Fibroblast of the aortic adventitia (primary cell): ENCODE measurements around the gene IL11RA. TPM values are rescaled to one million over a fixed set of nuclear protein-coding genes. Genes with fewer than 3 reads are reported as not detected.
A peak's percentile ranks its signal among the peaks of the same experiment; 100 is the strongest.
"Not testable (repeated sequence)": the region's sequence is repeated elsewhere in the genome, so short reads cannot be mapped to it uniquely, and the experiment has no call there.

ENCODE experiments used
- DNase-seq: peaks from one replicate; pipeline ENCODE4 v3.0.0-alpha.2; 2010; ENCODE audit warnings: low read depth
- H3K4me3 ChIP-seq: 2 replicates; pipeline ENCODE4 v1.5.1; 2011; ENCODE audit warnings: low read depth, mild to moderate bottlenecking, control low read depth, low read length, moderate library complexity
- CTCF ChIP-seq: IDR thresholded peaks from 2 replicates; pipeline ENCODE4 v1.5.1; 2011; ENCODE audit warnings: mild to moderate bottlenecking, low read length, control low read depth, inconsistent platforms; ENCODE audit not compliant: insufficient read depth
- total RNA-seq: library from RNA; depleted of rRNA; stranded (reverse); fragments of >200 nt; gene quantifications from 2 replicates; pipeline ENCODE4 v1.2.3, GENCODE V29; 2012; ENCODE audit warnings: low replicate concordance

Gene IL11RA
- total RNA-seq, 1 donor = 23.8 TPM

GRCh38 chr9:34637356-34638137, 14.4 kb upstream of the IL11RA start, which contains the start of gene SIGMAR1:
TSS of gene SIGMAR1 (minus strand) at chr9:34637787. CDS start at chr9:34637697, 90 bp downstream.
- H3K4me3 ChIP-seq = peak within 1 kb of the TSS; percentile 81
- peak; percentile 90 for DNase-seq
- TF ChIP-seq CTCF = peak; percentile 2

GRCh38 chr9:34638138-34638445, 13.9 kb upstream of the IL11RA start:
- peak overlapping the region; percentile 81 for H3K4me3 ChIP-seq
- no peak for TF ChIP-seq CTCF
- DNase-seq = no peak

- not testable (repeated sequence) for H3K4me3 ChIP-seq, DNase-seq
These were observed 12.7 kb upstream of the IL11RA start for GRCh38 chr9:34639322-34639721.

- TF ChIP-seq CTCF = no peak
- DNase-seq = peak; percentile 15
- H3K4me3 ChIP-seq = no peak overlapping the region
These were observed 9.3 kb upstream of the IL11RA start for GRCh38 chr9:34642679-34643078.

GRCh38 chr9:34644766-34645314, 7.1 kb upstream of the IL11RA start:
- DNase-seq = no peak
- no peak for TF ChIP-seq CTCF
- H3K4me3 ChIP-seq = no peak overlapping the region

- H3K4me3 ChIP-seq = peak within 1 kb of the TSS; percentile 82
- TF ChIP-seq CTCF = peak; percentile 59
- DNase-seq = peak; percentile 79
These were observed 5.5 kb upstream of the IL11RA start, which contains the start of gene GALT for GRCh38 chr9:34646211-34647083. TSS of gene GALT (plus strand) at chr9:34646675. CDS start at chr9:34646705, 30 bp downstream.

GRCh38 chr9:34647084-34647403, 4.9 kb upstream of the IL11RA start:
- no peak for TF ChIP-seq CTCF
- peak overlapping the region; percentile 82 for H3K4me3 ChIP-seq
- DNase-seq = no peak
